Caco-2 (cell line): ENCODE data around the gene ADA. TPM values are rescaled to one million over a fixed set of nuclear protein-coding genes. Genes with fewer than 3 reads are reported as not detected.

Experiments
- BruUV-seq: library from RNA; stranded (reverse); fragments of 400-500 nt; replicated peaks from 2 replicates; lab custom pipeline; 2021; lab: Mats Ljungman, UMichigan
- CTCF ChIA-PET: fragments of 300-600 bp; sonication (Branson Sonifier 250); formaldehyde crosslinking; loops from one replicate; lab custom pipeline; 2022; ENCODE audit warnings: antibody characterized with exemption; lab: Charles Lee
- POLR2A ChIA-PET: fragments of 300-600 bp; sonication (Branson Sonifier 250); formaldehyde crosslinking; loops from one replicate; lab custom pipeline; 2022; ENCODE audit warnings: antibody characterized with exemption; lab: Charles Lee
- DNase-seq, 2 experiments: peaks; one replicate each; pipeline versions ENCODE4 v3.0.0 to v3.0.0-alpha.2; 2020 to 2022
- H3K27me3 ChIP-seq: replicated peaks from 2 replicates; pipeline ENCODE4 v1.6.0; 2011; ENCODE audit warnings: low read length; ENCODE audit not compliant: control insufficient read depth, insufficient read depth
- H3K36me3 ChIP-seq: 2 replicates; pipeline ENCODE4 v1.5.1; 2011; ENCODE audit warnings: low read length; ENCODE audit not compliant: control insufficient read depth, insufficient read depth
- H3K4me1 ChIP-seq: fragments of 250-450 bp; sonication (Bioruptor Pico); 2 replicates; pipeline ENCODE4 v1.5.1; 2020; ENCODE audit warnings: mild to moderate bottlenecking
- H3K4me3 ChIP-seq: 2 replicates; pipeline ENCODE4 v1.5.1; 2011; ENCODE audit warnings: low read depth, mild to moderate bottlenecking, control low read depth, low read length
- H3K9me3 ChIP-seq: fragments of 250-450 bp; sonication (Bioruptor Pico); 2 replicates; pipeline ENCODE4 v1.5.1; 2020; ENCODE audit warnings: mild to moderate bottlenecking, moderate library complexity
- H3K27ac Mint-ChIP-seq: one replicate; pipeline ENCODE4 v1.8.0; 2022; ENCODE audit warnings: mixed read lengths; ENCODE audit not compliant: unreplicated experiment
- H3K27me3 Mint-ChIP-seq: one replicate; pipeline ENCODE4 v1.8.0; 2022; ENCODE audit warnings: mixed read lengths; ENCODE audit not compliant: insufficient read depth, unreplicated experiment
- H3K36me3 Mint-ChIP-seq: one replicate; pipeline ENCODE4 v1.8.0; 2022; ENCODE audit warnings: mild to moderate bottlenecking, mixed read lengths; ENCODE audit not compliant: insufficient read depth, unreplicated experiment
- H3K4me1 Mint-ChIP-seq: one replicate; pipeline ENCODE4 v1.8.0; 2022; ENCODE audit warnings: low read depth, mixed read lengths; ENCODE audit not compliant: unreplicated experiment
- H3K4me3 Mint-ChIP-seq: one replicate; pipeline ENCODE4 v1.8.0; 2022; ENCODE audit warnings: mild to moderate bottlenecking, moderate library complexity, mixed read lengths; ENCODE audit not compliant: unreplicated experiment
- H3K9me3 Mint-ChIP-seq: one replicate; pipeline ENCODE4 v1.8.0; 2022; ENCODE audit warnings: mixed read lengths; ENCODE audit not compliant: unreplicated experiment
- intact Hi-C: fragments of 100-400 bp; cut with micrococcal nuclease; formaldehyde crosslinking; loops from one replicate; pipeline ENCODE4 v1.10.0; 2022; ENCODE audit not compliant: unreplicated experiment
- total RNA-seq: library from RNA; stranded (reverse); gene quantifications from 2 replicates; pipeline ENCODE4 v1.2.3, GENCODE V29; 2022
- TF ChIP-seq, protein P1 (sequence below), 2 experiments: fragments of 200-600 bp in 1 of 2; IDR thresholded peaks; 1 replicate in 1 of 2; 2 replicates in 1 of 2; pipeline versions ENCODE4 v1.5.1 to v1.8.0; 2011 to 2022; ENCODE audit warnings: antibody characterized with exemption in 1 of 2, control low read depth in 1 of 2, inconsistent platforms in 1 of 2, low read depth in 1 of 2, low read length in 1 of 2, mild to moderate bottlenecking in 1 of 2, moderate library complexity in 1 of 2; ENCODE audit not compliant: insufficient read depth in 1 of 2, severe bottlenecking in 1 of 2, unreplicated experiment in 1 of 2

ADA gene
- total RNA-seq, 1 experiment from 2014 or later = 21.1 TPM

DNA sequence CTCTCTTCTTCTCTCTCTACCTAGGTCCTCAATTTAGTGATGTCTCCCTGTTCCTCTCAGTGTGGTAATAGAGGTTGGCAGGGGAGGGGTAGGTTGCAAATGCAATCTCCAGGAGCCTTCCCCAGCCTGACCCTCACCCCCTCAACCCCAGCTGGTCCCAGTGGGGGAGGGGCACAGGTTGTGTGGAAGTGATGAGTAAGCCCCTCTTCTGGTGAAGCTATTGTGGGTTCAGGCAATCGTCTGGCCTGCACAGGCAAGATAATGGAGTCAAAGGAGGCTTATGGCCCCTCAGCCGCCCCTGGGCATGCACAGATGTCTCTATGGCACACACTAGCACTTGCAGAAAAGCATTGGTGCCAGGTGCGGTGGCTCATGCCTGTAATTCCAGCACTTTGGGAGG, 10.8 kb upstream of the ADA start:
- Mint-ChIP-seq H3K36me3 (no peaks in the 10 kb centered on the region), H3K9me3 (no peaks in the 10 kb centered on the region), H3K27me3 (no peaks in the 10 kb centered on the region), H3K27ac (no peak overlapping the region), H3K4me1 (no peaks in the 10 kb centered on the region), H3K4me3 (no peak overlapping the region)
- H3K4me1 ChIP-seq = no peaks in the 10 kb centered on the region
- no peaks in the 10 kb centered on the region for H3K27me3 ChIP-seq
- POLR2A ChIA-PET = no interaction called here
- no peaks in the 10 kb centered on the region; the same call in 1 of the 2 replicates for H3K9me3 ChIP-seq
- no TSS peak for BruUV-seq
- TF ChIP-seq, protein P1, sequence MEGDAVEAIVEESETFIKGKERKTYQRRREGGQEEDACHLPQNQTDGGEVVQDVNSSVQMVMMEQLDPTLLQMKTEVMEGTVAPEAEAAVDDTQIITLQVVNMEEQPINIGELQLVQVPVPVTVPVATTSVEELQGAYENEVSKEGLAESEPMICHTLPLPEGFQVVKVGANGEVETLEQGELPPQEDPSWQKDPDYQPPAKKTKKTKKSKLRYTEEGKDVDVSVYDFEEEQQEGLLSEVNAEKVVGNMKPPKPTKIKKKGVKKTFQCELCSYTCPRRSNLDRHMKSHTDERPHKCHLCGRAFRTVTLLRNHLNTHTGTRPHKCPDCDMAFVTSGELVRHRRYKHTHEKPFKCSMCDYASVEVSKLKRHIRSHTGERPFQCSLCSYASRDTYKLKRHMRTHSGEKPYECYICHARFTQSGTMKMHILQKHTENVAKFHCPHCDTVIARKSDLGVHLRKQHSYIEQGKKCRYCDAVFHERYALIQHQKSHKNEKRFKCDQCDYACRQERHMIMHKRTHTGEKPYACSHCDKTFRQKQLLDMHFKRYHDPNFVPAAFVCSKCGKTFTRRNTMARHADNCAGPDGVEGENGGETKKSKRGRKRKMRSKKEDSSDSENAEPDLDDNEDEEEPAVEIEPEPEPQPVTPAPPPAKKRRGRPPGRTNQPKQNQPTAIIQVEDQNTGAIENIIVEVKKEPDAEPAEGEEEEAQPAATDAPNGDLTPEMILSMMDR (IDR thresholded peaks at IDR 0.05; ENCODE audit: insufficient read depth in 1 of 2, low read depth in 1 of 2, low read length in 1 of 2, severe bottlenecking in 1 of 2, unreplicated experiment in 1 of 2) = no peak
- no peaks in the 10 kb centered on the region for H3K36me3 ChIP-seq
- intact Hi-C loops = no loop called here
- H3K4me3 ChIP-seq = no peak overlapping the region
- no peak for DNase-seq
- CTCF ChIA-PET = interaction anchor here (0.8 to 1.1 kb wide), 2 partner anchors 11 to 23 kb away, joined by 3 read pairs; partner anchors contain the start of gene ADA

DNA sequence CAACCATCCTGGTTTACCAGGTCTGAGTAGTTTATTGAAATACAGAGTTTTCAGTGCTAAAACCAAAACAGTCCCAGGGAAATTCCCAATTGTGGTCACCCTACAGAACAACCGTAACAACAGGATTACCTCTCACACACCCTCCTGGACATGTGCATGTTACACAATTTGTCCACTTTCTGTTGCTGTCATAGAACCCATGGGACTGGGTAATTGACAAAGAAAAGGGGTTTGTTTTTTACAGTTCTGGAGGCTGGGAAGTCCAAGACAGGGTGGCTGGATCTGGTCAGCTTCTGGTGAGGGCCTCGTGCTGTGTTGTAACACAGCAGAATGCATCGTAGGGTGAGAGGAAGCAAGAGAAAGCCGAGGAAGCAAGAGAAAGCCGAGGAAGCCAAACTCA, 9.1 kb upstream of the ADA start:
- H3K4me3 ChIP-seq = no peak overlapping the region
- no peaks in the 10 kb centered on the region for H3K36me3 ChIP-seq
- no peaks in the 10 kb centered on the region for H3K4me1 Mint-ChIP-seq
- ChIA-PET CTCF (no interaction called here), POLR2A (no interaction called here)
- H3K9me3 ChIP-seq = no peaks in the 10 kb centered on the region; the same call in 1 of the 2 replicates
- intact Hi-C loops = no loop called here
- no peaks in the 10 kb centered on the region for H3K27me3 ChIP-seq
- TF ChIP-seq, protein P1 (IDR thresholded peaks at IDR 0.05; ENCODE audit: insufficient read depth in 1 of 2, low read depth in 1 of 2, low read length in 1 of 2, severe bottlenecking in 1 of 2, unreplicated experiment in 1 of 2) = no peak
- H3K4me3 Mint-ChIP-seq = no peak overlapping the region
- peaks cover 6% of the 10 kb centered on the region for H3K27me3 Mint-ChIP-seq
- no peak for DNase-seq
- no peaks in the 10 kb centered on the region for H3K9me3 Mint-ChIP-seq
- no peak overlapping the region for H3K27ac Mint-ChIP-seq
- H3K36me3 Mint-ChIP-seq = no peaks in the 10 kb centered on the region
- BruUV-seq = no TSS peak
- H3K4me1 ChIP-seq = no peaks in the 10 kb centered on the region

DNA sequence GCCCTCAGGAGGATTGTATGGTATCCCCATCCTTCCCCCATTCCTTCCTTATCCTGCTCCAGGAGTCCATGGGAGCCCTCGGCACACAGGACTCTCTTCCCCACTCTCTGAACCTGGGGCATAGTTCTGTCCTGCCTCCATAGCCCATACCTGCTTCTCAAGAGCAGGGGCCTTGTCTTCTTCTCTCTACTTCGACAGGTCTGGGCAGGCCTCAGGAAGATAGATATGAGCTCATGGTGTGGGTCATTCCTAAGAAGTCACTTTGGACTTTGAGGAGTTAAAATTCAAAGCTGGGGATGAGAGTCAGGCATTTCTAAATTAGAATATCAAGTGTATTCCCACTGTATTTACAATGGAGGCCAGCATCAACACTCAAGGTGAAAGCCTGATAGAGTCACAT, 8.4 kb upstream of the ADA start:
- no peaks in the 10 kb centered on the region for H3K9me3 Mint-ChIP-seq
- intact Hi-C loops = no loop called here
- TF ChIP-seq, protein P1 (IDR thresholded peaks at IDR 0.05; ENCODE audit: insufficient read depth in 1 of 2, low read depth in 1 of 2, low read length in 1 of 2, severe bottlenecking in 1 of 2, unreplicated experiment in 1 of 2) = no peak
- no peaks in the 10 kb centered on the region for H3K36me3 Mint-ChIP-seq
- no peaks in the 10 kb centered on the region for H3K36me3 ChIP-seq
- no peak overlapping the region for H3K4me3 ChIP-seq
- no peak for DNase-seq
- peaks cover 8% of the 10 kb centered on the region for H3K27me3 Mint-ChIP-seq
- H3K4me3 Mint-ChIP-seq = no peak overlapping the region
- no peaks in the 10 kb centered on the region for H3K4me1 Mint-ChIP-seq
- CTCF ChIA-PET = no interaction called here
- BruUV-seq = no TSS peak
- no peaks in the 10 kb centered on the region for H3K4me1 ChIP-seq
- H3K9me3 ChIP-seq = no peaks in the 10 kb centered on the region; the same call in 1 of the 2 replicates
- no peak overlapping the region for H3K27ac Mint-ChIP-seq
- no peaks in the 10 kb centered on the region for H3K27me3 ChIP-seq
- POLR2A ChIA-PET = no interaction called here
